Panc1 (cell line): ENCODE measurements around the gene SND1. TPM values are rescaled to one million over a fixed set of nuclear protein-coding genes. Genes with fewer than 3 reads are reported as not detected.

Experiments
- ATAC-seq: fragments of 200-7000 bp; cut with Tn5 transposase; 2 replicates; pipeline ENCODE4 v1.9.1; 2020; ENCODE audit warnings: mild to moderate bottlenecking, moderate library complexity
- BruUV-seq: library from RNA; stranded (reverse); fragments of 400-500 nt; replicated peaks from 2 replicates; lab custom pipeline; 2021; lab: Mats Ljungman, UMichigan
- CTCF ChIA-PET: fragments of 300-600 bp; sonication (Branson Sonifier 250); formaldehyde crosslinking; loops from one replicate; lab custom pipeline; 2022; ENCODE audit warnings: antibody characterized with exemption; lab: Charles Lee
- POLR2A ChIA-PET: fragments of 300-600 bp; sonication (Branson Sonifier 250); formaldehyde crosslinking; loops from one replicate; lab custom pipeline; 2022; ENCODE audit warnings: antibody characterized with exemption; lab: Charles Lee
- DNase-seq: peaks from one replicate; pipeline ENCODE4 v3.0.0-alpha.2; 2010; ENCODE audit warnings: low read depth, low spot score
- H3K27ac ChIP-seq: 2 replicates; pipeline ENCODE4 v1.5.1; 2011; ENCODE audit warnings: mild to moderate bottlenecking, low read length, inconsistent platforms
- H3K27me3 ChIP-seq: fragments of 200-500 bp; sonication (Bioruptor generic); 2 replicates; pipeline ENCODE4 v1.6.0; 2014; ENCODE audit warnings: low read length, inconsistent platforms; ENCODE audit not compliant: control insufficient read depth, insufficient read depth
- H3K36me3 ChIP-seq: fragments of 200-500 bp; sonication (Bioruptor generic); 2 replicates; pipeline ENCODE4 v1.5.1; 2014; ENCODE audit warnings: inconsistent platforms, mild to moderate bottlenecking, low read length, moderate library complexity; ENCODE audit not compliant: control insufficient read depth, insufficient read depth
- H3K4me1 ChIP-seq: 2 replicates; pipeline ENCODE4 v1.5.1; 2011; ENCODE audit warnings: inconsistent platforms, mild to moderate bottlenecking, low read length, moderate library complexity; ENCODE audit not compliant: control insufficient read depth, insufficient read depth
- H3K4me3 ChIP-seq, 2 experiments: 2 replicates each; pipeline ENCODE4 v1.5.1; 2011 to 2012; ENCODE audit warnings: low read depth in 2 of 2, low read length in 2 of 2, mild to moderate bottlenecking in 2 of 2, inconsistent platforms in 1 of 2, moderate library complexity in 1 of 2
- H3K9me3 ChIP-seq: fragments of 200-500 bp; sonication (Bioruptor generic); 2 replicates; pipeline ENCODE4 v1.5.1; 2014; ENCODE audit warnings: low read depth, mild to moderate bottlenecking, inconsistent platforms, low read length, moderate library complexity; ENCODE audit not compliant: control insufficient read depth, insufficient read depth
- CTCF ChIP-seq: fragments of 450-650 bp; IDR thresholded peaks from 2 replicates; pipeline ENCODE4 v1.5.1; 2017; ENCODE audit warnings: mild to moderate bottlenecking
- POLR2AphosphoS5 ChIP-seq: IDR thresholded peaks from 2 replicates; pipeline ENCODE4 v1.6.1; 2012; ENCODE audit warnings: mild to moderate bottlenecking, low read depth, low read length, moderate library complexity
- REST ChIP-seq, 2 experiments: IDR thresholded peaks; 2 replicates each; pipeline ENCODE4 v1.6.1; 2011 to 2012; ENCODE audit warnings: low read depth in 2 of 2, control low read depth in 1 of 2, low read length in 1 of 2, mild to moderate bottlenecking in 1 of 2, moderate library complexity in 1 of 2; ENCODE audit not compliant: insufficient read depth in 1 of 2
- SIN3A ChIP-seq: IDR thresholded peaks from 2 replicates; pipeline ENCODE4 v1.6.1; 2012; ENCODE audit warnings: low read depth, mild to moderate bottlenecking, low read length, moderate library complexity, borderline replicate concordance; ENCODE audit not compliant: insufficient read depth
- TCF7L2 ChIP-seq: IDR thresholded peaks from 2 replicates; pipeline ENCODE4 v1.6.1; 2011; ENCODE audit warnings: mild to moderate bottlenecking, low read depth, low read length, inconsistent platforms
- in situ Hi-C: cut with HindIII; loops from 2 replicates; pipeline ENCODE4 v1.10.0; 2016; ENCODE audit warnings: low sequenced_read_pairs, low pct_unique_long_range_greater_than_20kb
- intact Hi-C: fragments of 100-400 bp; cut with micrococcal nuclease; formaldehyde crosslinking; loops from one replicate; pipeline ENCODE4 v1.10.0; 2022; ENCODE audit not compliant: unreplicated experiment
- total RNA-seq: library from RNA; stranded (reverse); gene quantifications from one replicate; pipeline ENCODE4 v1.2.1, GENCODE V29; 2021; ENCODE audit not compliant: unreplicated experiment

SND1 gene
- total RNA-seq, 1 experiment from 2014 or later, result 176 TPM

GRCh38 chr7:127771707-127772106, 119.7 kb downstream of the SND1 start:
- Histone ChIP-seq H3K4me1 (no peaks in the 10 kb centered on the region; the same call in 1 of the 2 replicates), H3K4me3 (no peak overlapping the region), H3K27me3 (no peaks in the 10 kb centered on the region), H3K27ac (no peak overlapping the region), H3K9me3 (no peaks in the 10 kb centered on the region), H3K36me3 (no peaks in the 10 kb centered on the region)
- in situ Hi-C loops (no loop called here), intact Hi-C loops (no loop called here)
- BruUV-seq, result no TSS peak
- CTCF ChIA-PET, result interaction anchor here (0.5 kb wide), 1 partner anchor 170 kb away, joined by 5 read pairs; no protein-coding TSS in a partner anchor
- POLR2A ChIA-PET, result no interaction called here
- DNase-seq, result no peak
- TF ChIP-seq CTCF, result no peak
- no peak for TF ChIP-seq POLR2AphosphoS5
- no peak for TF ChIP-seq SIN3A
- no peak for TF ChIP-seq REST (IDR thresholded peaks at IDR 0.05; ENCODE audit: insufficient read depth in 1 of 2, low read depth in 2 of 2, low read length in 1 of 2)
- no peak for TF ChIP-seq TCF7L2
- no peak for ATAC-seq

- no TSS peak for BruUV-seq
- no peaks in the 10 kb centered on the region for H3K36me3 ChIP-seq
- intact Hi-C loops (no loop called here), in situ Hi-C loops (no loop called here)
- no peak overlapping the region for H3K4me3 ChIP-seq
- no peaks in the 10 kb centered on the region; the same call in 1 of the 2 replicates for H3K4me1 ChIP-seq
- TF ChIP-seq POLR2AphosphoS5 (no peak), SIN3A (no peak), CTCF (no peak), REST (IDR thresholded peaks at IDR 0.05; ENCODE audit: insufficient read depth in 1 of 2, low read depth in 2 of 2, low read length in 1 of 2) (no peak), TCF7L2 (no peak)
- POLR2A ChIA-PET, result no interaction called here
- DNase-seq (no peak), ATAC-seq (no peak)
- no peaks in the 10 kb centered on the region for H3K27me3 ChIP-seq
- CTCF ChIA-PET, result no interaction called here
- H3K9me3 ChIP-seq, result no peaks in the 10 kb centered on the region
- no peak overlapping the region for H3K27ac ChIP-seq
Observed at GRCh38 chr7:127776776-127777386, 124.9 kb downstream of the SND1 start.
